Measurements from ENCODE around the gene MRPS16.

- no peak for TF ChIP-seq CTCF (conservative IDR thresholded peaks at IDR 0.05 in 1 of 2, IDR thresholded peaks at IDR 0.05 in 1 of 2; ENCODE audit: low read depth in 1 of 2, low read length in 2 of 2)
- TF ChIP-seq EZH2 (IDR thresholded peaks at IDR 0.05; ENCODE audit: low read length, missing control alignments): no peak
Measured at GRCh38 chr10:73239908-73240307, 12.5 kb downstream of the MRPS16 start.

Data from fibroblast of lung (primary cell).